ENCODE measurements around the gene APBB2. TPM values are rescaled to one million over a fixed set of nuclear protein-coding genes. Genes with fewer than 3 reads are reported as not detected.
"Not testable (repeated sequence)": the region's sequence is repeated elsewhere in the genome, so short reads cannot be mapped to it uniquely, and the experiment has no call there.

APBB2 gene
- total RNA-seq, 4 donors from 2014 or later, result 47.5 to 99.9 (median 57.5) TPM

DNA sequence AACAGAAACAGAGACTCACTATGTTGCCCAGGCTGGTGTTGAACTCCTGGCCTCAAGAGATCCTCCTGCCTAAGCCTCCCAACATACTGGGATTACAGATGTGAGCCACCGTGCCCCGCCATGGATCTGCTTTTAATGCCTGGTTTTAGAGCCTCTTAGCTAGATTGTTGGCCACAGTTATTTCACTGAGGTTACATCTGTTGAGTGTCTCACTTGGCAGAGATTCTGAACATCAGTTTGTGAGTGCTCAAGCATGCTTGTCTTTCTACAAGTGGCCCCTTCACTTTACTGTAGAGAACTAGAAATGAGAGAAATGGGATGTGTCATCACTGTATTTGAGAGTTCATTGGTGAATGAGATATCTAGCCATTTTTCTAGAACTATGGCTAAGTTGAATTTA is 218.5 kb downstream of the APBB2 start:
- Histone ChIP-seq H3K4me3 (no peak overlapping the region), H3K4me1 (no peaks in the 10 kb centered on the region), H3K27ac (no peak overlapping the region), H3K36me3 (no peaks in the 10 kb centered on the region), H3K27me3 (no peaks in the 10 kb centered on the region), H3K9me3 (no peaks in the 10 kb centered on the region)
- TF ChIP-seq POLR2A (IDR thresholded peaks at IDR 0.05), result no peak
- TF ChIP-seq, protein P1, sequence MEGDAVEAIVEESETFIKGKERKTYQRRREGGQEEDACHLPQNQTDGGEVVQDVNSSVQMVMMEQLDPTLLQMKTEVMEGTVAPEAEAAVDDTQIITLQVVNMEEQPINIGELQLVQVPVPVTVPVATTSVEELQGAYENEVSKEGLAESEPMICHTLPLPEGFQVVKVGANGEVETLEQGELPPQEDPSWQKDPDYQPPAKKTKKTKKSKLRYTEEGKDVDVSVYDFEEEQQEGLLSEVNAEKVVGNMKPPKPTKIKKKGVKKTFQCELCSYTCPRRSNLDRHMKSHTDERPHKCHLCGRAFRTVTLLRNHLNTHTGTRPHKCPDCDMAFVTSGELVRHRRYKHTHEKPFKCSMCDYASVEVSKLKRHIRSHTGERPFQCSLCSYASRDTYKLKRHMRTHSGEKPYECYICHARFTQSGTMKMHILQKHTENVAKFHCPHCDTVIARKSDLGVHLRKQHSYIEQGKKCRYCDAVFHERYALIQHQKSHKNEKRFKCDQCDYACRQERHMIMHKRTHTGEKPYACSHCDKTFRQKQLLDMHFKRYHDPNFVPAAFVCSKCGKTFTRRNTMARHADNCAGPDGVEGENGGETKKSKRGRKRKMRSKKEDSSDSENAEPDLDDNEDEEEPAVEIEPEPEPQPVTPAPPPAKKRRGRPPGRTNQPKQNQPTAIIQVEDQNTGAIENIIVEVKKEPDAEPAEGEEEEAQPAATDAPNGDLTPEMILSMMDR (IDR thresholded peaks at IDR 0.05), result no peak
- DNase-seq, result no peak

DNA sequence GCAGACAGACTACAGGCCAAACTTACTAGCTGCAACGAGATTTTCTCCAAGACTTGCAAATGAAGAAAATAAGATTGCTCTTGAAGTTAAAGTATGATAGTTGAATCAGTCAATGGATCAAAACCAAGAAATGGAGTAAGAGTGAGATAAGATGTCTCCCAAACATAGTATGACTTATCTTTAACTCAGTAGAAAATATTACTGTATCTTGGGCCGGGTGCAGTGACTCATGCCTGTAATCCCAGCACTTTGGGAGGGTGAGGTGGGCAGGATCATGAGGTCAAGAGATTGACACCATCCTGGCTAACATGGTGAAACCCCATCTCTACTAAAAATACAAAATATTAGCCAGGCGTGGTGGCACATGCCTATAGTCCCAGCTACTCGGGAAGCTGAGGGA is 220.0 kb downstream of the APBB2 start:
- not testable (repeated sequence) for H3K27me3 ChIP-seq, H3K36me3 ChIP-seq, H3K9me3 ChIP-seq, H3K4me1 ChIP-seq, H3K4me3 ChIP-seq, H3K27ac ChIP-seq, DNase-seq

DNA sequence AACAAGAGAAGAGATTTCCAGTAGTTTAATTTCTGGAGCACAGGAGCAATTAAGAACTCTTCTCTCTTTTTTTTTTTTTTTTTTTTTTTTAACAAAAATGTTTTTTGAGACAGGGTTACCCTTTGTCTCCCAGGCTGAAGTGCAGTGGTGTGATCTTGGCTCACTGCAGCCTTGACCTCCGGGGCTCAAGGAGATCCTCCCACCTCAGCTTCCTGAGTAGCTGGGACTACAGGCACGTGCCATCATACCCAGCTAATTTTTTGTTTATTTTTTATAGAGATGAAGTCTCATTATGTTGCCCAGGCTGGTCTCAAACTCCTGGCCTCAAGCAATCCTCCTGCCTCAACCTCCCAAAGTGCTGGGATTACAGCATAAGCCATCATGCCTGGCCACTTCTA is 221.0 kb downstream of the APBB2 start:
- not testable (repeated sequence) for H3K4me3 ChIP-seq, H3K4me1 ChIP-seq, H3K36me3 ChIP-seq, H3K9me3 ChIP-seq, H3K27ac ChIP-seq, H3K27me3 ChIP-seq, DNase-seq

DNA sequence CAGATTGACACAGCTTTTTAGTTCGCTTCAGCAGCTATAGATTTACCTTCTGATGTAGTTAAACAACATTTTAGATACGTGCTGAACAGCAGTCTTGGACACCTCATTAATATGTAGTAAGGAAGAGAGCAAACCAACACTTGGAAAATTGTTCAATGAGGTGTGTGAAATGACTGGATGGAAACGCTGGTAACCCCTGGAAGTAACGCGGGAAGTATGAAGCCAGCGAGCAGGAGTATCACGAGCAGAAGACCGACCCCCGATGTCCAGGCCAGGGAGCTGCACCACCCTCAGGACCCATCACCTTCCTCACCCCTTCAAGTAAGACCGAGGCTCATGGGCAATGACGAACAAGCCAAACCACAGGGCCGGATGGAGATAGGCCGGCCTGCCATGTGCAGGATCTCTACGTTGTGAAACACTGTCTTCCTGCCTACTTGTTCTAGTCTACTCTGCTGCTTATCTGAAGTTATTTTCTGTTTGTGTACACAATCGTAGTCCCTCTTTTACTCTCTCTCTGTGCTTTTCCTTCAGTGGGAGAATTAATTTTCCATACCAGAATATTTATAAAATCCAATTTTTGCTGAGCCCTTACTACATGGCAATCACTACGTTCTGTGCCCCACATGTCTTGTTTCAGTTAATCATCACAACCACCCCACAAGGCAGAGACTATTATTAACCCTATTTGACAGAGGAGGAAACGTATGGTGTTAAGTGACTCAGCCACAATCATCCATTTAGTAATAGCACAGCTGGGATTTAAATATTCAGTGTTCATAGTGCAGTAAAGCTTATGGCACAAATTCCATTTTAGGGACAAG is 221.7 kb downstream of the APBB2 start:
- Histone ChIP-seq H3K4me3 (no peak overlapping the region), H3K36me3 (no peaks in the 10 kb centered on the region), H3K4me1 (no peaks in the 10 kb centered on the region), H3K27me3 (no peaks in the 10 kb centered on the region), H3K9me3 (no peaks in the 10 kb centered on the region), H3K27ac (no peak overlapping the region)
- DNase-seq, result no peak
- TF ChIP-seq, protein P1 (IDR thresholded peaks at IDR 0.05), result no peak
- TF ChIP-seq POLR2A (IDR thresholded peaks at IDR 0.05), result no peak

DNA sequence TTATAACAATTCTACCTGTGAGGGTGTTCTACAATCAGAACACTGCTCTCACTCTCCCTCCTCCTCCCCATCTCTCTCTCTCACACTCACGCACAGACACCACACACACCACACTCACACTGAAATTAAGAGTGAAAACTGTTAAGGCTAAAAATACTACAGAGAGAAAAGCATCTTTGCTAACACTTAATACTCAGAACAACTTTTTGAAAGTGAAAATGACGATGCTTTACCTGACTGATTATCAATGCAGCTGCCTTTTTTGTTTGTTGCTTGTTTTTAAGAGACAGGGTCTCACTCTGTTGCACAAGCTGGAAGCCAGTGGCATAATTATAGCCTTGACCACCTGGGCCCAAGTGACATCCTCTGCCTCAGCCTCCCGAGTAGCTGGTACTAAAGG is 222.4 kb downstream of the APBB2 start:
- no peaks in the 10 kb centered on the region for H3K36me3 ChIP-seq
- no peaks in the 10 kb centered on the region for H3K4me1 ChIP-seq
- no peak overlapping the region for H3K4me3 ChIP-seq
- no peak for DNase-seq
- TF ChIP-seq, protein P1 (IDR thresholded peaks at IDR 0.05), result no peak
- no peak for TF ChIP-seq POLR2A (IDR thresholded peaks at IDR 0.05)
- H3K9me3 ChIP-seq, result no peaks in the 10 kb centered on the region
- H3K27me3 ChIP-seq, result no peaks in the 10 kb centered on the region
- no peak overlapping the region for H3K27ac ChIP-seq

DNA sequence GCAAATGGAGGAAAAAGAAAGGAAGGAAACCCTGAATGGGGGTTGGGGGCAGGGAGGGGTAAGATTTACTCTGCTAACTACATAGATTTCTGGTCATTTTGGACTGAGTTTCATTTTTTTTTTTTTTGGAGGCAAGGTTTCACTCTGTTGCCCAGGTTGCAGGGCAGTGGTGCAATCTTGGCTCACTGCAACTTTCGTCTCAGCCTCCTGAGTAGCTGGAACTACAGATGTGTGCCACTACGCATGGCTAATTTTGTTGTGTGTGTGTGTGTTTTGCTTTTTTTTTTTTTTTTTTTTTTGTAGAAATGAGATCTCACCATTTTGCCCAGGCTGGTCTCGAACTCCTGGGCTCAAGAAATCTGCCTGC is 223.5 kb downstream of the APBB2 start:
- Histone ChIP-seq H3K36me3 (no peaks in the 10 kb centered on the region), H3K27ac (no peak overlapping the region), H3K4me3 (no peak overlapping the region), H3K4me1 (no peaks in the 10 kb centered on the region), H3K9me3 (no peaks in the 10 kb centered on the region), H3K27me3 (no peaks in the 10 kb centered on the region)
- TF ChIP-seq, protein P1 (IDR thresholded peaks at IDR 0.05), result no peak
- TF ChIP-seq POLR2A (IDR thresholded peaks at IDR 0.05), result no peak
- no peak for DNase-seq
